Caki2 (cell line): ENCODE data around the gene DPEP3. TPM values are rescaled to one million over a fixed set of nuclear protein-coding genes. Genes with fewer than 3 reads are reported as not detected.

Experiments
- DNase-seq: peaks from one replicate; pipeline ENCODE4 v3.0.0-alpha.2; 2015; ENCODE audit warnings: low read depth
- in situ Hi-C: cut with HindIII; loops from 2 replicates; pipeline ENCODE4 v1.10.0; 2016; ENCODE audit warnings: low sequenced_read_pairs, low pct_unique_long_range_greater_than_20kb, mixed read lengths
- total RNA-seq: library from RNA; depleted of rRNA; stranded (reverse); fragments of >200 nt; shearing (Covaris generic); gene quantifications from 2 replicates; pipeline ENCODE4 v1.2.3, GENCODE V29; 2014; ENCODE audit warnings: low replicate concordance

DPEP3 gene
- total RNA-seq, 1 experiment from 2014 or later: not detected

DNA sequence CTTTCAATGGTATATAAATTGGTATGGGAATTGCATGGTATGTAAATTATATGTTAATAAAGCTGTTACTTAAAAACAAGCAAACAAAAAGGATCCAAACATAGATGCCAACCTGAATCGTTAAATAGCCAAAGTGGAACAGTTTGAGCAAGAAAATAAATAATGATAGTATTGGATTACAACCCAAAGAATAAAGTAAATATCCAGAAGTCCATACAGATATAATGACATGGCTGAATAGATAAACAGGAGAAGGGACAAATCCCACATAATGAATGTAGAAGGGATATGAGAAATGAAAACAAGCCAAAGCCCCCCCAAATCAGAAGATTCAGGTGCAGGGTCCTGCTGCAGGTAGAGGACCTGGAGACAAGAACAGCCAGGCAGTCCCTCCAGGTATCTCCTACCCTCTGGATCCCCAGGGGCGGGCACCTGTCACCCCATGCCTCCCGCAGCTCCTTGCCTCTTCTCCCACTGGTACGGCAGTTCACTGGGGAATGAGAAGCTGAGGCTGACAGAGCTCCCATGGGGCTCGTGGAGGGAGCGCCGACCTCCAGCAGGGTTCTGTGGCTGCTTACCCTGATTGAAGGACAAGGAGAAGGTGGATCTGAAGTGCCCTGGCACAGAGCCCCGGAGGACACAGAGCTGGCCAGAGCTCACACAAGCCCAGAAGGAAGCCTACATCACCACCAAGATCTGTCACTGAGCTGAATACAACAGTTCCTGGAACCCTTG lies 26.5 kb downstream of the DPEP3 start:
- in situ Hi-C loops: no loop called here
- DNase-seq: no peak

DNA sequence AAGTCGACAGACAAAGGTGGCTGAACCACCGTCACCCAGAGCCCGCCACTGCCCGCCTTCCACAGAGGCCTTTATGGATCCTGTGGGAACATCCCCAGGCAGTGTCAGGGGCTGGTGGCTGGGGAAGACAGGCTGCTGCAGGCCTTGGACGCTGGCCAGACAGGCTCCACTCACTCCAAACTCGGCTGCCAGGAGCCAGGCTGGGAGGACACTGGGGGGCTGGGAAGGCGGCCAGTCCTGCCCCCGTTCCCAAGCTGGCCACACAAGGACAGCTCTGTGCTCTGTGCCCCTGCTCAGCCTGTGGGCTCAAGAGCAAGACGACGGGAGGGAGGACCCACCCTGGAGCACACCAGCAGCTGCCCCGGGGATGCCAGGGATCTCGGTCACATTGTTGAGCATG lies 28.8 kb downstream of the DPEP3 start:
- no peak for DNase-seq
- in situ Hi-C loops: no loop called here

DNA sequence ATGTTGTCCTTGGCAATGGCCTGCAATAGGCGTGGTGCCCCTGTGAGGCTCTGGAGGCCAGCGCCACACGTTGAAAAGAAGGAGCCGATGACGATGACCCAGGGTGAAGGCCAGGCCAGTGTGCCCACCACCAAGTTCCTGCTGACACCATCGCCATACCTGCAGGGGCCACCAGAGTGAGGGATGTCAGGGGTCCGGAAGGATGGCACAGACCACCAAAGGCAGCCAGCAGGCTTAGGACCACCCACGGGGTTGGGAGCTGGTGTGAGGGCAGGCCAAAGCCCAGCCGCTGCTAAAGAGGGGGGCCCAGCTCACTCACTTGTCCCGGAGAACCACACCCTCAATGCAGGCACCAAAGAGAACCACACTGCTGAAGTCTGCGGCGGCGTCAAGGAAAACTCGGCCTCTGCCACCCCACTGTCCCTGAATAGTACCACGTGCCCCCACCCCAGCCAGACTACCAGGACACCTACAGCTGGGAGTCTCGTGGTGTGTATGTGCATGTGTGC lies 29.9 kb downstream of the DPEP3 start:
- in situ Hi-C loops: no loop called here
- DNase-seq: no peak

DNA sequence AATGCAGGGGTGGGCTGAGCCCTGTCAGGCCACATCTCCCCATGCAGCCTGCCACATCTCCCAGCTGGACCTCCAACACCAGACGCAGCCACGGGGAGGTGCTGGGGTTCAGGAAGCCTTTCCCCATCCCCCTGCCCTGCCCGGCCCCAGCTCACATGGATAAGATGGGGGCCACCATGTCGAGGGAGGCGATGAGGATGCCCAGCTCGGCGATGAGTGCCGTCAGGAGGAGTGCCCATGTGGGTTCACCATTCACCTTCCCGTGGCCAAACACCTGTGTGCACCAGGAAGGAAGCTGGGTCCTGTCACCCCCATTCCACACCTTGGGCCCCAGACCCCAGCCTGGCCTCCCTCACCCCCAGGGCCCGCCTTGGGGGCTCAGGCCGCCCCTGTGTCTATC lies 30.7 kb downstream of the DPEP3 start:
- in situ Hi-C loops: no loop called here
- DNase-seq: no peak

DNA sequence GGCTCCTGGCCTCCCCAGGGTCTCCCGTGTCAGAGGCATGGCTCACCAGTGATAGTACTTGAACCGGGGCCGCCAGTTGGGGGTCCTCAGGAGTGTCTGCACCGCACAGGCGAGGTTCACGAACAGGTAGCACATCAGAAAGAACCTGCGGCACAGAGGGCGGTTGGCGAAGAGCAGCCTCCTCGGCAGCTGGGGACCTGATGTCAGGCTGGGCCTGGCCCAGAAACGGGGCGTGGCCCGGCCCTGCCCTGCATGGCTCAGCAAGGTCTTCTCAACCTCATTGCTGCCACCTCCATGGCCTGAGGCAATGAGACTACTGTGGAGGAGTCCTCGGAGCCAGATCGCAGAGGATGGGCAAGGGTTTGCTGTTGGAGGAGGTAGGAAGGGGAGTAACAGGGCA lies 32.3 kb downstream of the DPEP3 start:
- no peak for DNase-seq
- in situ Hi-C loops: no loop called here

DNA sequence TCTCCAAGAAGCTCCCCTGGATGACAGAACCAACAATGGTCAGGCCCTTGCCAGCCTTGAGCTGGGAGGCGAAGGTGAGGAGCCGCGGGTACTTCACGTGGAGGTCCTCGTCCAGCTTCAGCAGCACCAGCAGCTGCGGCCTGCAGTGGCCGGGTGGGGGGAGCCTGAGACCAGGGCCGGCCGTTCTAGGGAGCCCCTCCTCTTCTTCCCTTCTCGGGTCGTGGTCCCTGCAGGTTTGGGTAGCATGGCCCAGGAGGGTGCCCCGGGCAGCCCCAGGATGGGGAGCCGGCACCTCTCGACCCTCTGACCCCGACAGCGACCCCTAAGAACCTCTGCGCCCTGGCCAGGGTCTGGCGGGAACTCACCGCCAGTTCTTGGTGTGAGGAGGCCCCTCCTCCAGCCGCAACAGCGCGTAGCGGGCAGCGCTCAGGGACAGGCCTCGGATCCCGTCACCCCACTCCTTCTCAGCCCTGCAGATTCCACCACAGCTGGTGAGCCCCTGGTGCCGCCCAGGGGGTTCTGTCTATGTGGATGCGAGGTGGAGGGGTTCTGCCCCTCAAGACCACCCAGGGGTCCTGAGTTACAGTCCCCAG lies 33.2 kb downstream of the DPEP3 start:
- in situ Hi-C loops: no loop called here
- no peak for DNase-seq

DNA sequence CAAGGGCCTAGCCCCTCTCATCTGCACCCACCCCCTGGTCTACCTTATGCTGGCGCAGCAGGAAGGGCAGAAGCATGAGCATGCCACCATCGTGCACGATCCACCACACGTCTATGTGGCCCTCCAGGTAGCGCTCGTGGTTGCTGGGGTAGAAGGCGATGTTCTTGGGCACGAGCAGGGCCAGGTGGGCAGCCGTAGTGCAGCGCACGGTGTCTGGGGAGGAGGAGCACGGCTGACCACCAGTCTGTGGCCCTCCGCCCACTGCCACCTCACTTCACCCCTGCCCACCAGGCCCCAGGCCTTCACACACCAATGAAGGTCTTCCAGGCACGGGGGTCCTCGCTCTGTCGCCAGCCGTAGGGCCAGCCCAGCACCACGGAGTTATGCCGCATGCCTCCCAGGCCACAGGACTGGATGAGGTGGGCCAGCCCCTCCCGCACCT lies 34.1 kb downstream of the DPEP3 start:
- DNase-seq: no peak
- in situ Hi-C loops: no loop called here

DNA sequence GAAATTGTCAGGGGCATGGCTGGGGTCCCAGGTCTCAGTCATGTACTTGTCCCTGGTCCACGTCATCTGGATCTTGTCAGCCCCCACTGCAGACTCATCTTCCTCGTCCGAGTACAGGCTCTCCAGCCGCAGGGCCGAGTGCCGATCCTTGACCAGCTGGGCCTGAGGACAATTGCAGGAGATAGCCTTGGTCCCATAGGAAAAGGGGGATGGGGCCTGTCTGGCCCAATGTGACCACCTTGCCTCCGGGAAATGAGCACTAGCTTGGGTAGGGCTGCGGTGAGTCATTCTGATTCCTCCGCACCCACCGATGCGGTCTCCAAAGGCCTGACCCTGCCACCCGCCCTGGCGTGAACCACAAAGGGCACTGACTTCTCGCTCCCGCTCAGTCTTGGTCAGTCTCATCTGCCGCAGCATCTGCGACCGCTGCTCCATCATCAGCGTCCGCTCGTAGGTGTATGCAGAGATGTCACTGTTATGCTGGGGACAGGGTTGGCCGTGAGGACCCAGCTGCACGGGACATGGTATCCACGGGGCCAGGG lies 34.8 kb downstream of the DPEP3 start:
- DNase-seq: no peak
- in situ Hi-C loops: no loop called here

DNA sequence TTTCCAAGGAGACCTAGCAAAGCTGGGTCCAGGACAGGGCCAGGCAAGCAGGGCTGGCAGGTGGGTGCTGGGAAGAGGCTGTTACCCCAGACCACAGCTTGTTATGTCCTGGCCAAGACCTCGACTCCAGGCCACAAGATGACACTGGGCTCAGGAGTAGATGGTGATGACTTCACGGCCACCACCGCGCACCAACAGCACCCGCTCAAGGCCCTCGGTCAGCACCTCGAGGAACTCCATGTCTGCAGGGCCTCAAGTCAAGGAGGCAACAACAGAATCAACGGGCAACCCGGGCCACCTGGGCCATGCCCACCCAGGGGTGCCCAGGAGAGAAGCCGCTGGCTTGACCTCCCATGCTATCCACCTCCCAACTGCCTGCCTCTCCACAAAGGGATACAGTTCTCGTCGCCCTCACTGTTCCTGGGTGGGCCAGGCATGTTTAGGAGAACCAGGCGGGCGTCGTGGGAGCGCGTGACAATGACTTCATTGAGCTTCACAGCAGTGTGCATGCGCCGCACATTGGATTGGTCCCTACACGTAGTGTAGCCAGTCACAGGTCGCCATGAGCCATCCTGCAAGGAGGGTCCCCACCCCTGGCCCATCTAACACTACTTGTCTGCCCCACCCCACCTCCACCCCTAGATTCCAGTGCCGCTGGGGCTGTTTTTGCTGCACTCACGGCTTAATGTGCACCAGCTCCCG lies 35.5 kb downstream of the DPEP3 start:
- no peak for DNase-seq
- in situ Hi-C loops: no loop called here

DNA sequence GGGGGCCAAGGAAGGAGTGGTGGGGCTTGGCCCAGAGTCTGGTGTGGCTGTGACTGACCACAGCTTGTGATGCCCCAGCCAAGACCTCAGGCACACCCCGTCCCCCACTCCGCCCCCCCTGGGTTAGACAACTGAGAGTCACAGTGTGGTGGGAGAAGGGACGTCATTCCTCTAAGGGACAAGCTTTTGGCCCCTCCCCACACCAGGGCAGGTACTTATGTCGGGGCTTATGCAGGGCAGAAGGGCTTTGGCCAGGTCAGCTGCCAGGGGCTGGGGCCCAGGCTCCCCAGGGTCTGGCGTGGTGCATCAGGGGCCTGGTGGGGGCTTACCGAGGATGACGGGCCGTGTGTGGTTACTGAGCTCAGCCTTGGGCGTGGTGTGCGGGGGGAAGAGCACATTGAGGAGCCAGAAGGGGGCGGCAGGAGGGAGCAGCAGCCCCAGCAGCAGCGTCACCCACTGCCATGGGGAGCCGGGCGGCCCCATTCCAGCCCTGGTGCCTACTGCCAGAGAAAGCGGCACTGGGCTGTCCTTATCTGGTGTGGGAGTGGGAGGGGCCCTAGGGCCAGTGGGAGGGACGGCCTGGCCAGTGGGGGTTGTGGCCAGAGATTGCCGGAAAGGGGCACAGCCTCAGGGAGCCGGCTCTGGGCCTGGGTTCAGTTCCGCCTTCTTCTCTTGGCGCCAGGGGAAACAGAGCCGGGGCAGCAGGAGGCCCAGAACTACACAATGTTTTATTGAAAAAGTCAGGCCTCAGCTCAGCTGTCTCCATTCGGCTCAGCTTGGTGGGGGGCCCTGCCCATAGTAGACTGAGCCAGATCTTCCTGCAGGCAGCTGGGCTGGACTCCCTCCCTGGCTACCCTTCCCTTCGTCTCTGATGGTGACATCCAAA lies 36.4 kb downstream of the DPEP3 start, which contains the start of gene LCAT:
Gene LCAT, minus strand, starts transcription at position 502 of the 886 bp plus-strand sequence. Its CDS starts 19 bp downstream, at position 483.
- no peak for DNase-seq
- in situ Hi-C loops: no loop called here

DNA sequence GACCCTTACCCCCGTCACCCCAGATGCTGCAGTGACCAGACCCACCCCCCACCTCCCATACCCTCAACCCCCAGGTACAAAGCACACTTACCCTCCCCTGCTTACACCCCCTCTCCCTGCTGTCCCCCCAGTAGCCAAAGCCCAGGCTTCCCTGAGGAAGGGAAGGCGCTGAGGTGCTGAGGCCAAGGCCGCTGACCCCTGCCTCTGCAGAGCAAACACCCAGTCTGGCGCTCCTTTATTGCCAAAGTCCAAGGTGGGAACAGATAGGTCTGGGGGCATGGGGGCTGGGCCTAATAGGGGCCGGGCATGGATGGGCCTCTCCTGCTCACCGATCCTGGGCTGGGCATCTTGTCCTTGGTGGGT lies 37.1 kb downstream of the DPEP3 start:
- DNase-seq: no peak
- in situ Hi-C loops: no loop called here

DNA sequence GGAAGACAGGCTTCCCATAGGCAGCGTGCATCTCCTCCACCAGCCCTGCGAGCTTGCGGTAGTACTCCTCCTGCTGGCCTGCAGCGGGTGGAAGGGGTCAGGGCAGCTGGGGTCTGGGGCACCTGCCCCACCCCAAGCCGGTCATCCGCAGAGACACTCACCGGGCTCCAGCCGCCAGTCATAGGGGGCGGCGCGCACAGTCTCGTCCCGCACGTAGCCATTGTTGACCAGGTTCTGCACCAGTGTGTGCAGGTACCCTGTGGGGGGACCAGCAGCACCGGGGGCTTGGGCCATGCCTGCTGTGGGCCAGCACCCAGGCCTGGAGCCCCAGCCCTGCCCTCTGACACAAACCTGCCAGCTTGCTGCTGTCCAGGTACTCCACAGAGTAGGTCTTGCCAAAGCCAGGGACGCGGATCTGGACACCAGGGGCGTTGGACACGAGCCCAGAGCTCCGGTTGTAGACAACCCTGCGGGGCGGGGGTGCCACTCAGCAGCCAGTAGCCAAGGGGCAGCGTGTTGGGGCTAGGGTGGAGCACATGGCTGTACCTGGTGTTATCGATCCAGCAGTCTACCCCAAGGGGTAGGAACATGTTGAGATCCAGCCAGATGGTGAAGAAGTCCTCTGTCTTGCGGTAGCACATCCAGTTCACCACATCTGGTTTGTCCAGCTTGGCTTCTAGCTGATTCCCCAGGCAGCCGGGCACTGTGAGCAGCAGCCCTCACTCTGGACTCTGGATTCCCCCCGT lies 37.6 kb downstream of the DPEP3 start:
- in situ Hi-C loops: no loop called here
- DNase-seq: no peak

DNA sequence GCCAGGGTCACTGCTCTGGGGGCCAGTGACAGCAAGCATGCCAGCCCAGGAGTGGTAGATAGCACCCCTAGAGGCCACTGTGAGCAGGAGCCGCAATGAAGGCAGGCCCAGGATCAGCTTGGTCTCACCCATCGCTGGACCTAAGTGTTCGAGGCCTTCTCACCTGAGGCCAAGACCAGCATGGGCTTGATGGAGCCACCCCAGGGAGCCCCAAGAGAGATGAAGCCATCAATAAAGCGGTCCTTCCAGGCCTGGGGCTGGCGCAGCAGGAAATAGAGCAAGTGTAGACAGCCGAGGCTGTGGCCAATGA lies 38.1 kb downstream of the DPEP3 start:
- peak; percentile 31 for DNase-seq
- in situ Hi-C loops: no loop called here

DNA sequence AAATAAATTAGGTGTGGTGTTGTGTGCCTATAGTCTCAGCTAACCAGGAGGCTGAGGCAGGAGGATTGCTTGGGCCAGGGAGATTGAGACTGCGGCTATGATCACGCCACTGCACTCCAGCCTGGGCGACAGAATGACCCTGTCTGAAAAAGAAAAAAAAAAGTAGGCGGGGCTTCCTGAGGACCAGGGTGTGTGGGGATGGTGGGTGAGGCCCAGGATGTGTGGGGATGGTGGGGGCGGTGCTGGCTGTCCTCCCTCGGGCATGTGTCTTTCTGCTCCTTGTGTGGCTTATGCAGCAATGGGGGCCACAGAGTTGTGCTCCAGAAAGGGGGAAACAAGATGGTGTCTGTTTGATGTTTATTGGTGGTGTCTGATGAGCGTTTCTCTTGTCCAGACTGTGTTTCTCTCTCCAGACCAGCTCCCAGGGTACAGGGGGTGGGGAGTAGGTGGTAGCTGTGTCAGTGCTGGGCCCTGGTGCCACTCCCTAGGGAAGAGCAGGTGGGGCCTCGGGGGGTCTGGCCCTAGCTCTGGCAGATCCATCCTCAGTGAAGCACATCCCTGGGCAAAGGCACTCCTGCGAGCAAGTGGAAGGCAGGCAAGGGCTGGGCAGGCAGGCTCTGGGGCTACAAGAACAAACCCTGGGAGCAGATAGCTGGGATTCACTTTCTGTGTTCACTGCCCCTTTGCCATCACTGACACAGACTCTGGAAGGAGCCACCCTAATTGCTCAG lies 38.7 kb downstream of the DPEP3 start:
- in situ Hi-C loops: no loop called here
- no peak for DNase-seq

DNA sequence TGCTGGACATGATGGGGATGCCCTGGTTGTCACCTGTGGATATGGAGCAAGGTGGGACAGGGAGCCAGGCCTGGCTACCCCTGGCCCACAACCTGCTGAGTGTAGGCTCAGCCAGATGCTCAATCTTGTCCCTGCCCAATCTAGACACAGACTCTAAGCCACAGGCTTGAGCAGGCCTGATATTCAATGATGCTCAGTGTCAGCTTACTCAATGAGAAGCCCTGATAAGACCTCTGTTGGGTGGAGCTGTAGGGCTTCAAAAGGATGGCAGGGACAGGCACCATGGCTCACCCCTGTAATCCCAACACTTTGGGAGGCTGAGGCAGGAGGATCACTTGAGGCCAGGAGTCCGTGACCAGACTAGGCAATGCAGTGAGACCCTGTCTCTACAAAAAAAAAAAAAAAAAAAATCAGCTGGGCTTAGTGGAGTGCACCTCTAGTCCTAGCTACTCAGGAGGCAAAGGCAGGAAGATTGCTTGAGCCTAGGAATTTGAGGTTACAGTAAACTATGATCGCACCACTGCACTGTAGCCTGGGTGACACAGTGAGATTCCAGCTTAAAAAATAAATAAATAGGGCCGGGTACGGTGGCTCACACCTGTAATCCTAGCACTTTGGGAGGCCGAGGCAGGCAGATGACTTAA lies 39.7 kb downstream of the DPEP3 start:
- DNase-seq: no peak
- in situ Hi-C loops: no loop called here

DNA sequence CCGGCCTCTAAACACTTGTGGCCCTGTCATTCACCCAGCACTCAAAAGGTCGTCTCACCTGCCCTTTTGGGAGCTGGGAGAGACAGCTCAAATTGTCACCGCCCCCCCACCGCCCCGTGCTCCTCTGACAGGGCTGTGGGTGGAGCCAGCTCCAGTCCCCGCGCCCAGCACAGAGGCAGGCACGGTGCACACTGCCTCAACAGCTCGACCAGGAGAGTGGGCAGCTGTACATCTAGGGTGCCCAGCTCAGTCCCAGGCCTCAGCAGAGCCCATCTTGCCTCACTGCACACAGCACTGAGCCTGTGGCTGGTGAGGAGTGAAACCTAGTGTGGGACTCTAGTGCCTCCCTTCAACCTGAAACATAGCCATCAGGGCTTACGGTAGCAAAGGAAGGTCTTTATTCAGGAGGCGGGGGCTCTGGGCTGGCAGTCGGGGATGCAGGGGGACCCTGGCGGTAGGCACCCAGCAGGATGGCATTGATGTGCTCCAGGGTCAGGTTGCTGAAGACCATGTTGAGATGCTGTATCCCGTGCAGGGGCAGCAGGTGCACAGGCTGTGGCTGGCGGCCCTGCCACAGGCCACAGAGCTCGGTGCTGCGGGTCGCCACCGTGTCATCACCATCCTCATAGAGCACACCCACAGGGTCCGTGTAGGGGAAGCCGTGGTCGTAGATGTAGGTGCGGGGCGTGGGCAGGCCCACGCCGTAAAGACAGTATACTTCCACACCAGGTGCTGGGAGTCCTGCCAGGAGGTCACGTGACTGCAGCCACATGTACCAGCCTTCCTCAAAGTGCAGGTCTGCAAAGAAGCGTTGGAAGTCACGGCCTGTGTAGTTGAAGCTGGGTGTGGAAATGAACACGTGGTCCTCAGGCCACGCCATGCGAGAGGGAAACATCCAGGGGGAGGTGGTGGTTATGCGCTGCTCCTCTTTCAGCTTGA lies 40.5 kb downstream of the DPEP3 start:
- in situ Hi-C loops: no loop called here
- no peak for DNase-seq
